H9 (cell line): ENCODE data around the gene TMEM154. TPM values are rescaled to one million over a fixed set of nuclear protein-coding genes. Genes with fewer than 3 reads are reported as not detected.

Source experiments
- DNase-seq: peaks from one replicate; pipeline ENCODE4 v3.0.0-alpha.2; 2017
- H2AFZ ChIP-seq: one replicate; pipeline ENCODE4 v1.6.1; 2013; ENCODE audit warnings: mild to moderate bottlenecking, low read length, control low read depth, moderate library complexity
- H2AK5ac ChIP-seq: 2 replicates; pipeline ENCODE4 v1.6.1; 2013; ENCODE audit warnings: low read length, control low read depth, mixed read lengths; ENCODE audit not compliant: insufficient read length
- H2BK120ac ChIP-seq: one replicate; pipeline ENCODE4 v1.6.1; 2013; ENCODE audit warnings: low read depth, mild to moderate bottlenecking, low read length, control low read depth, inconsistent platforms; ENCODE audit not compliant: poor library complexity, severe bottlenecking
- H2BK12ac ChIP-seq: 2 replicates; pipeline ENCODE4 v1.6.1; 2013; ENCODE audit warnings: low read length, control low read depth, mixed read lengths, low read depth; ENCODE audit not compliant: insufficient read length
- H2BK15ac ChIP-seq: 2 replicates; pipeline ENCODE4 v1.6.1; 2013; ENCODE audit warnings: low read depth, low read length, control low read depth
- H2BK20ac ChIP-seq: one replicate; pipeline ENCODE4 v1.6.1; 2013; ENCODE audit warnings: low read depth, mild to moderate bottlenecking, low read length, control low read depth, inconsistent platforms; ENCODE audit not compliant: poor library complexity, severe bottlenecking
- H2BK5ac ChIP-seq: 2 replicates; pipeline ENCODE4 v1.6.1; 2013; ENCODE audit warnings: low read length, control low read depth, mixed read lengths; ENCODE audit not compliant: insufficient read length
- H3K14ac ChIP-seq: 2 replicates; pipeline ENCODE4 v1.6.1; 2013; ENCODE audit warnings: low read length, control low read depth; ENCODE audit not compliant: insufficient read depth
- H3K18ac ChIP-seq: 2 replicates; pipeline ENCODE4 v1.6.1; 2013; ENCODE audit warnings: low read depth, mild to moderate bottlenecking, mixed read lengths, low read length, control low read depth; ENCODE audit not compliant: insufficient read length
- H3K23ac ChIP-seq: 2 replicates; pipeline ENCODE4 v1.6.1; 2013; ENCODE audit warnings: low read length, control low read depth, mixed read lengths, low read depth; ENCODE audit not compliant: insufficient read length
- H3K23me2 ChIP-seq: 2 replicates; pipeline ENCODE4 v1.6.1; 2013; ENCODE audit warnings: low read depth, mild to moderate bottlenecking, mixed read lengths, low read length, control low read depth; ENCODE audit not compliant: insufficient read length, poor library complexity, severe bottlenecking
- H3K27ac ChIP-seq: 2 replicates; pipeline ENCODE4 v1.5.1; 2013; ENCODE audit warnings: low read length, control low read depth, mixed read lengths, low read depth; ENCODE audit not compliant: insufficient read length
- H3K27me3 ChIP-seq: 2 replicates; pipeline ENCODE4 v1.6.1; 2013; ENCODE audit warnings: low read length, control low read depth, inconsistent platforms; ENCODE audit not compliant: insufficient read depth
- H3K4ac ChIP-seq: 2 replicates; pipeline ENCODE4 v1.6.1; 2013; ENCODE audit warnings: low read depth, mild to moderate bottlenecking, control low read depth, inconsistent platforms, low read length, moderate library complexity
- H3K4me1 ChIP-seq: 2 replicates; pipeline ENCODE4 v1.6.1; 2013; ENCODE audit warnings: low read length, control low read depth, inconsistent platforms; ENCODE audit not compliant: insufficient read depth
- H3K4me2 ChIP-seq: 2 replicates; pipeline ENCODE4 v1.6.1; 2013; ENCODE audit warnings: low read length, control low read depth, mixed read lengths; ENCODE audit not compliant: insufficient read length, insufficient read depth
- H3K56ac ChIP-seq: 2 replicates; pipeline ENCODE4 v1.6.1; 2013; ENCODE audit warnings: low read depth, mild to moderate bottlenecking, mixed read lengths, low read length, control low read depth; ENCODE audit not compliant: insufficient read length
- H3K79me1 ChIP-seq: 2 replicates; pipeline ENCODE4 v1.6.1; 2013; ENCODE audit warnings: low read depth, mild to moderate bottlenecking, moderate library complexity, low read length, control low read depth, inconsistent platforms; ENCODE audit not compliant: insufficient read depth, poor library complexity, severe bottlenecking
- H3K79me2 ChIP-seq: 2 replicates; pipeline ENCODE4 v1.6.1; 2013; ENCODE audit warnings: low read length, control low read depth, inconsistent platforms; ENCODE audit not compliant: insufficient read depth
- H3K9ac ChIP-seq: 2 replicates; pipeline ENCODE4 v1.6.1; 2013; ENCODE audit warnings: low read length, control low read depth, mixed read lengths; ENCODE audit not compliant: insufficient read length; ENCODE audit errors: extremely low read depth
- H3K9me3 ChIP-seq: one replicate; pipeline ENCODE4 v1.6.1; 2013; ENCODE audit warnings: low read depth, low read length, inconsistent platforms; ENCODE audit not compliant: control insufficient read depth
- H3T11ph ChIP-seq: one replicate; pipeline ENCODE4 v1.6.1; 2013; ENCODE audit warnings: mild to moderate bottlenecking, low read length, control low read depth, inconsistent platforms
- H4K20me1 ChIP-seq: one replicate; pipeline ENCODE4 v1.6.1; 2013; ENCODE audit not compliant: control insufficient read depth, insufficient read length, insufficient read depth
- H4K5ac ChIP-seq: 2 replicates; pipeline ENCODE4 v1.6.1; 2013; ENCODE audit warnings: low read depth, mild to moderate bottlenecking, mixed read lengths, low read length, control low read depth; ENCODE audit not compliant: insufficient read length
- H4K8ac ChIP-seq: replicated peaks from 2 replicates; pipeline ENCODE4 v1.6.1; 2013; ENCODE audit warnings: low read length, control low read depth, mixed read lengths, low read depth; ENCODE audit not compliant: insufficient read length
- H4K91ac ChIP-seq: 2 replicates; pipeline ENCODE4 v1.6.1; 2013; ENCODE audit warnings: low read depth, mild to moderate bottlenecking, moderate library complexity, mixed read lengths, low read length, control low read depth; ENCODE audit not compliant: insufficient read length
- H3K27ac Mint-ChIP-seq, 3 experiments: 2 replicates in 2 of 3; 3 replicates in 1 of 3; pipeline ENCODE4 v1.8.0; 2020 to 2021; ENCODE audit warnings: mixed read lengths in 3 of 3, mild to moderate bottlenecking in 1 of 3, moderate library complexity in 1 of 3
- H3K27me3 Mint-ChIP-seq: 2 replicates; pipeline ENCODE4 v1.8.0; 2021; ENCODE audit warnings: low read depth, mild to moderate bottlenecking, moderate library complexity, mixed read lengths
- H3K36me3 Mint-ChIP-seq, 3 experiments: 2 replicates in 2 of 3; 3 replicates in 1 of 3; pipeline ENCODE4 v1.8.0; 2020 to 2021; ENCODE audit warnings: low read depth in 3 of 3, mixed read lengths in 3 of 3; ENCODE audit not compliant: insufficient read depth in 1 of 3
- H3K4me1 Mint-ChIP-seq, 2 experiments: 2 replicates each; pipeline ENCODE4 v1.8.0; 2020; ENCODE audit warnings: mixed read lengths in 2 of 2
- H3K4me3 Mint-ChIP-seq, 2 experiments: 2 replicates in 1 of 2; 3 replicates in 1 of 2; pipeline ENCODE4 v1.8.0; 2020 to 2021; ENCODE audit warnings: mild to moderate bottlenecking in 2 of 2, mixed read lengths in 2 of 2, moderate library complexity in 1 of 2
- H3K9me3 Mint-ChIP-seq, 2 experiments: 2 replicates in 1 of 2; 3 replicates in 1 of 2; pipeline ENCODE4 v1.8.0; 2020; ENCODE audit warnings: mild to moderate bottlenecking in 2 of 2, mixed read lengths in 2 of 2, moderate library complexity in 1 of 2
- WGBS: extraction: QIAGEN DNeasy Blood & Tissue Kit; methylation state at CpG from one replicate; pipeline ENCODE4 v1.1.7; 2013; ENCODE audit warnings: missing lambda C conversion rate, low lambda C conversion rate, mixed read lengths; ENCODE audit not compliant: insufficient read length; ENCODE audit errors: extremely low coverage; 5-methylcytosine and 5-hydroxymethylcytosine counted together
- total RNA-seq: library from RNA; stranded (reverse); gene quantifications from 2 replicates; pipeline ENCODE4 v1.2.1, GENCODE V29; 2021
- TF ChIP-seq, protein P1 (sequence below): fragments of 200-600 bp; sonication (generic); conservative IDR thresholded peaks from 3 replicates; pipeline ENCODE4 v1.8.0; 2021; ENCODE audit warnings: antibody characterized with exemption, mild to moderate bottlenecking

TMEM154 gene
- total RNA-seq, 1 experiment from 2014 or later: 1.7 TPM

DNA sequence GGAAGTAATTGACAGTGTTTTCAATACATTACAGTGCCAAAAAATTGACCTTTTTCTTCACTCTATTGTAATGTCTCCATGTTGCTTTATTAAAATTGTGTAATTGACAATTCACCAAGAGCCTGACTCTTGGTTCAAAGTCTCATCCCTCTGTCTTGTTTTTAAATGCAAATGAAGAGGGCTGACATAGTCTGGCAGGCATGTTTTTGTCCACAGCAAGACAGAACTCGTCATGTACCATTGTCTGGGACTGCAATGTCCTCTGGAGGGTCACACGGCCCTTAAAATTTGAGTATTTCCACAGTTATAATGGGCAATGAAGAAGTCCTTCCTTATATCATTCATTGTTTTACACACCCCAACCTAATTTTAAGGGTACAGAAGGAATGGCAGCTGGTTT, 105.9 kb downstream of the TMEM154 start:
- Histone ChIP-seq H2AK5ac (no peak overlapping the region), H2AFZ (no peak overlapping the region), H3K23ac (no peak overlapping the region), H3K4me2 (no peak overlapping the region), H3K27ac (no peak overlapping the region), H3K23me2 (no peaks in the 10 kb centered on the region), H2BK120ac (no peak overlapping the region), H3K9ac (no peak overlapping the region), H2BK20ac (no peak overlapping the region), H3K79me2 (no peaks in the 10 kb centered on the region), H4K91ac (no peak overlapping the region), H3K9me3 (no peaks in the 10 kb centered on the region), H4K8ac (no peak overlapping the region), H3K4ac (no peak overlapping the region), H4K5ac (no peak overlapping the region), H4K20me1 (no peaks in the 10 kb centered on the region), H3T11ph (no peak overlapping the region), H3K56ac (no peak overlapping the region), H2BK15ac (no peak overlapping the region), H3K27me3 (no peaks in the 10 kb centered on the region), H3K4me1 (no peaks in the 10 kb centered on the region; the same call in 1 of the 2 replicates), H2BK5ac (no peak overlapping the region), H3K14ac (no peak overlapping the region), H3K79me1 (no peaks in the 10 kb centered on the region), H3K18ac (no peak overlapping the region), H2BK12ac (no peak overlapping the region)
- H3K9me3 Mint-ChIP-seq: no peaks in the 10 kb centered on the region
- no peak overlapping the region for H3K4me3 Mint-ChIP-seq
- no CpG with 5 or more reads among the region's 2 CpGs for WGBS
- no peaks in the 10 kb centered on the region for H3K27me3 Mint-ChIP-seq
- peaks cover 8% of the 10 kb centered on the region in 2 experiments for H3K4me1 Mint-ChIP-seq
- H3K27ac Mint-ChIP-seq: no peak overlapping the region
- DNase-seq: no peak
- TF ChIP-seq, protein P1, sequence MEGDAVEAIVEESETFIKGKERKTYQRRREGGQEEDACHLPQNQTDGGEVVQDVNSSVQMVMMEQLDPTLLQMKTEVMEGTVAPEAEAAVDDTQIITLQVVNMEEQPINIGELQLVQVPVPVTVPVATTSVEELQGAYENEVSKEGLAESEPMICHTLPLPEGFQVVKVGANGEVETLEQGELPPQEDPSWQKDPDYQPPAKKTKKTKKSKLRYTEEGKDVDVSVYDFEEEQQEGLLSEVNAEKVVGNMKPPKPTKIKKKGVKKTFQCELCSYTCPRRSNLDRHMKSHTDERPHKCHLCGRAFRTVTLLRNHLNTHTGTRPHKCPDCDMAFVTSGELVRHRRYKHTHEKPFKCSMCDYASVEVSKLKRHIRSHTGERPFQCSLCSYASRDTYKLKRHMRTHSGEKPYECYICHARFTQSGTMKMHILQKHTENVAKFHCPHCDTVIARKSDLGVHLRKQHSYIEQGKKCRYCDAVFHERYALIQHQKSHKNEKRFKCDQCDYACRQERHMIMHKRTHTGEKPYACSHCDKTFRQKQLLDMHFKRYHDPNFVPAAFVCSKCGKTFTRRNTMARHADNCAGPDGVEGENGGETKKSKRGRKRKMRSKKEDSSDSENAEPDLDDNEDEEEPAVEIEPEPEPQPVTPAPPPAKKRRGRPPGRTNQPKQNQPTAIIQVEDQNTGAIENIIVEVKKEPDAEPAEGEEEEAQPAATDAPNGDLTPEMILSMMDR: no peak
- H3K36me3 Mint-ChIP-seq: no peaks in the 10 kb centered on the region
